Uterus (tissue), 2 donors: ENCODE results near the gene SH3BP2.

Experiments
- POLR2A ChIP-seq, 2 donors: fragments of 450-650 bp; IDR thresholded peaks; one replicate each; pipeline ENCODE4 v1.6.1; 2016; ENCODE audit warnings: antibody characterized with exemption in 2 of 2, mild to moderate bottlenecking in 1 of 2, moderate library complexity in 1 of 2
- TF ChIP-seq, protein P1 (sequence below), 4 experiments: fragments of 200-600 bp in 2 of 4; fragments of 450-650 bp in 2 of 4; sonication (generic) in 2 of 4; IDR thresholded peaks; one replicate each; pipeline ENCODE4 v1.5.1; 2016 to 2019; ENCODE audit warnings: antibody characterized with exemption in 4 of 4, mild to moderate bottlenecking in 2 of 4, moderate library complexity in 1 of 4

DNA sequence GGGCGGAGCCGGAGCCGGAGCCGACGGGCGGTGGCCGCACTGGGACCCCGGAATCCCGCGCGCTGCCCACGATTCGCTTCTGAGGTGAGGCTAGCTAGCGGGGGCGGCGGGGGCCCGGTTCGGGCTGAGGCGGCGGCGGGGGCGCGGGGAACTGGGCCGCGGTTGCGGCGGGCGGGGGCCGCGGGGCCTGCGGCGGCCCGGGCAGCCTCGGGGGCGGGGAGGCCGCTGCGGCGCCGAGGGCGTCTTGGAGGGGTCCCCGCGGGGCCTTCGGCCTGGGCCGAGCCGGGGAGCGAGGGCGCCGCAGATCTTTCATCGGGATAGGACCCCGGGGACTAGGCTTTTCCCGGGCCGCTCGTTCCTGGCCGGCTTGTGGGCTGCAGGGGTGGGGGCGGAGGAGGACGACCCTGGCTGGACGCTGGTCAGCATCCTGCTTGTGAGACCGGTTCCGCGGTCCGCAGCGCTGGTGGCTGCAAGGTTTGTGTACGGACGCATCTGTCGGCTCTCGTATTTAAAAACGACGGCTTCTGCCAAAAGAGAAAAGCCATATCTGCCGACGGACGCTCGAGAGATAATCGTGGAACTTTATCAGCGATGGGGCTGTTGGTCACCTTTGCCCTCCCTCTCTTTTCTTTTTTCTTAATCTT lies 51.2 kb downstream of the SH3BP2 start:
- TF ChIP-seq, protein P1, sequence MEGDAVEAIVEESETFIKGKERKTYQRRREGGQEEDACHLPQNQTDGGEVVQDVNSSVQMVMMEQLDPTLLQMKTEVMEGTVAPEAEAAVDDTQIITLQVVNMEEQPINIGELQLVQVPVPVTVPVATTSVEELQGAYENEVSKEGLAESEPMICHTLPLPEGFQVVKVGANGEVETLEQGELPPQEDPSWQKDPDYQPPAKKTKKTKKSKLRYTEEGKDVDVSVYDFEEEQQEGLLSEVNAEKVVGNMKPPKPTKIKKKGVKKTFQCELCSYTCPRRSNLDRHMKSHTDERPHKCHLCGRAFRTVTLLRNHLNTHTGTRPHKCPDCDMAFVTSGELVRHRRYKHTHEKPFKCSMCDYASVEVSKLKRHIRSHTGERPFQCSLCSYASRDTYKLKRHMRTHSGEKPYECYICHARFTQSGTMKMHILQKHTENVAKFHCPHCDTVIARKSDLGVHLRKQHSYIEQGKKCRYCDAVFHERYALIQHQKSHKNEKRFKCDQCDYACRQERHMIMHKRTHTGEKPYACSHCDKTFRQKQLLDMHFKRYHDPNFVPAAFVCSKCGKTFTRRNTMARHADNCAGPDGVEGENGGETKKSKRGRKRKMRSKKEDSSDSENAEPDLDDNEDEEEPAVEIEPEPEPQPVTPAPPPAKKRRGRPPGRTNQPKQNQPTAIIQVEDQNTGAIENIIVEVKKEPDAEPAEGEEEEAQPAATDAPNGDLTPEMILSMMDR (IDR thresholded peaks at IDR 0.05) = no peak
- no peak for TF ChIP-seq POLR2A (IDR thresholded peaks at IDR 0.05)
